IPS-15b (cell line): Measurements from ENCODE around the gene GINS1.

Source experiments
- H3K27me3 ChIP-seq: one replicate; pipeline ENCODE4 v1.6.1; 2013; ENCODE audit warnings: low read length; ENCODE audit not compliant: control insufficient read depth, insufficient read depth
- H3K36me3 ChIP-seq: one replicate; pipeline ENCODE4 v1.6.1; 2013; ENCODE audit warnings: low read length; ENCODE audit not compliant: control insufficient read depth, insufficient read depth
- H3K4me1 ChIP-seq: one replicate; pipeline ENCODE4 v1.6.1; 2013; ENCODE audit warnings: mild to moderate bottlenecking, low read length; ENCODE audit not compliant: control insufficient read depth, insufficient read depth
- H3K4me3 ChIP-seq: one replicate; pipeline ENCODE4 v1.5.1; 2013; ENCODE audit warnings: low read depth, low read length
- H3K9ac ChIP-seq: one replicate; pipeline ENCODE4 v1.6.1; 2013; ENCODE audit warnings: low read depth, mild to moderate bottlenecking, low read length
- H3K9me3 ChIP-seq: one replicate; pipeline ENCODE4 v1.6.1; 2013; ENCODE audit warnings: mild to moderate bottlenecking, low read length; ENCODE audit not compliant: control insufficient read depth, insufficient read depth

GINS1 gene

DNA sequence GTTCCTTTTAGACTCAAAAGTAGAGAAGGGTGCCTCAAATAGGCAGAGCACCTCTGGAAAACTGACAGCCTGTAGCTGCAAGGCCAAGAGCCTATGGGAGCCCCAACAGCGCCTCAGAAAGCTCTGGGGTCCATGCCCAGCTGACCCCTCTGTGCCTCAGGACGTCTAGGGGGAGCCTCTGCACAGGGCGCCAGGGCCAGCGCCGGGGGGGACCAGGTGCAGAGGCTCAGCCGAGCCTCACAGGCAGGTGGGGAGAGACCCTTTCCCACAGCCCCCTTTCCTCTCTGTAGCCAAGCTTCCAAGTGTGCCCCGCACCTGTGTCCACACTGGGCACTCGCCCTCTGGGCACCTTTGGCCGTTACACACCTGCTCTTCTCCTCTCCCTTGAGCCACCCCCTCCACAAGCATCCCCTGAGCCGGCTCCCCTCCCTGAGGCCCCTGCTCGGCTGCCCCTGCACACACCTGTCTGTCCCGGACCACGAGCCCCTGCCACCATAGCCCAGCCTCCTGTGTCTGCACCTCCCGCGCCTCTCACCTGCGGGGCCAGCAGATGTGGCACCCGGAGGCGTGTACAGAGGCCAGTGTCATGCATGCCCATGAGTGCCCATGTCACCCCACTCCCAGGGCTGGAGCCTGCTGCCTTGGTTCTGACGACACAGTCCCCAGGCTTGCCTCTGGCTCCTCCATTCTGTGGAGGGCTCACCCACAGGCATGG, 53.2 kb downstream of the GINS1 start:
- Histone ChIP-seq H3K36me3 (peaks cover 33% of the 10 kb centered on the region), H3K9ac (no peak overlapping the region), H3K27me3 (no peaks in the 10 kb centered on the region), H3K4me1 (no peaks in the 10 kb centered on the region), H3K4me3 (no peak overlapping the region), H3K9me3 (no peaks in the 10 kb centered on the region)

DNA sequence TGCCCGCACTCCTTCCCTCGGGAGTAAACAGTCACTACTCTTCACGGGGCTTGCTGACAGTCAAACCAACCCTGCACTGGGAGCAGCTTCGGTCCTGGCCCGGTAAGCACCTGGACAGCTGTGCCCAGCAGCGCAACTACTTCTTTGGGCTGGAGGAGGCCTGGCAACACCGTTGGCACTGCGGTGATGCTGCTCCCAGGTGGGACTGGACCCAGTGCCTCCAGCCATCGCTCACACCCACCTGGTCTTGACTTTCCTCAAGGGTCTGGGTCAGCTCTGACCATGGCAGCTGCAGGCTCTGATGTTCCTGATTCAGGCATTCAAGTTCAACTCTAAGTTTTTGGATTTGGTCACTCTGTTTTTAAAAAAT, 53.8 kb downstream of the GINS1 start:
- Histone ChIP-seq H3K27me3 (no peaks in the 10 kb centered on the region), H3K9ac (no peak overlapping the region), H3K9me3 (no peaks in the 10 kb centered on the region), H3K4me3 (no peak overlapping the region), H3K36me3 (peaks cover 35% of the 10 kb centered on the region), H3K4me1 (no peaks in the 10 kb centered on the region)

GRCh38 chr20:25461786-25462545, 54.5 kb downstream of the GINS1 start:
- Histone ChIP-seq H3K9me3 (no peaks in the 10 kb centered on the region), H3K9ac (no peak overlapping the region), H3K27me3 (no peaks in the 10 kb centered on the region), H3K4me3 (no peak overlapping the region), H3K4me1 (no peaks in the 10 kb centered on the region), H3K36me3 (peaks cover 38% of the 10 kb centered on the region)

- no peaks in the 10 kb centered on the region for H3K4me1 ChIP-seq
- no peaks in the 10 kb centered on the region for H3K9me3 ChIP-seq
- no peak overlapping the region for H3K4me3 ChIP-seq
- H3K27me3 ChIP-seq, result no peaks in the 10 kb centered on the region
- peaks cover 36% of the 10 kb centered on the region for H3K36me3 ChIP-seq
- no peak overlapping the region for H3K9ac ChIP-seq
Observed at GRCh38 chr20:25464501-25465242, 57.2 kb downstream of the GINS1 start.

GRCh38 chr20:25465243-25466135, 58.0 kb downstream of the GINS1 start:
- Histone ChIP-seq H3K4me1 (no peaks in the 10 kb centered on the region), H3K9ac (no peak overlapping the region), H3K9me3 (no peaks in the 10 kb centered on the region), H3K36me3 (peaks cover 32% of the 10 kb centered on the region), H3K27me3 (no peaks in the 10 kb centered on the region), H3K4me3 (no peak overlapping the region)

DNA sequence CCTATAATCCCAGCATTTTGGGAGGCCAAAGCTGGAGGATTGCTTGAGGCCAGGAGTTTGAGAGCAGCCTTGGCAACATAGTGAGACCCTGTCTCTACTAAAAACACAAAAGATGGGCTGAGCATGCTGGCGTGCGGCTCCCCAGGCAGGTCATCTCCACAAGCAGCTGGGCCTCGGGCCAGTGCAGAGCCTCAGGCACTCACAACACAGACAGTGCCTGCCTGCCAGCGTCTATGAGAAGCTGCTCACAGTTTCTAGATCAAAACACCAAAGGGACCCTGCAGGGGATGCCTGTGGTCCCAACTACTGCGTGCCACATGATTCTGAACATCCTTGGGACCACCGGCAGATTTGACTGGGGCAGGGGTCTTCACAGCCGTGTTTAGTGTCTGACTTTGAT, 59.4 kb downstream of the GINS1 start:
- no peak overlapping the region for H3K9ac ChIP-seq
- no peaks in the 10 kb centered on the region for H3K4me1 ChIP-seq
- no peaks in the 10 kb centered on the region for H3K9me3 ChIP-seq
- H3K27me3 ChIP-seq, result no peaks in the 10 kb centered on the region
- H3K36me3 ChIP-seq, result peaks cover 27% of the 10 kb centered on the region
- no peak overlapping the region for H3K4me3 ChIP-seq

- H3K36me3 ChIP-seq, result peaks cover 27% of the 10 kb centered on the region
- H3K27me3 ChIP-seq, result no peaks in the 10 kb centered on the region
- H3K9ac ChIP-seq, result no peak overlapping the region
- no peaks in the 10 kb centered on the region for H3K9me3 ChIP-seq
- H3K4me1 ChIP-seq, result no peaks in the 10 kb centered on the region
- H3K4me3 ChIP-seq, result no peak overlapping the region
Observed at GRCh38 chr20:25467441-25467840, 60.0 kb downstream of the GINS1 start.

DNA sequence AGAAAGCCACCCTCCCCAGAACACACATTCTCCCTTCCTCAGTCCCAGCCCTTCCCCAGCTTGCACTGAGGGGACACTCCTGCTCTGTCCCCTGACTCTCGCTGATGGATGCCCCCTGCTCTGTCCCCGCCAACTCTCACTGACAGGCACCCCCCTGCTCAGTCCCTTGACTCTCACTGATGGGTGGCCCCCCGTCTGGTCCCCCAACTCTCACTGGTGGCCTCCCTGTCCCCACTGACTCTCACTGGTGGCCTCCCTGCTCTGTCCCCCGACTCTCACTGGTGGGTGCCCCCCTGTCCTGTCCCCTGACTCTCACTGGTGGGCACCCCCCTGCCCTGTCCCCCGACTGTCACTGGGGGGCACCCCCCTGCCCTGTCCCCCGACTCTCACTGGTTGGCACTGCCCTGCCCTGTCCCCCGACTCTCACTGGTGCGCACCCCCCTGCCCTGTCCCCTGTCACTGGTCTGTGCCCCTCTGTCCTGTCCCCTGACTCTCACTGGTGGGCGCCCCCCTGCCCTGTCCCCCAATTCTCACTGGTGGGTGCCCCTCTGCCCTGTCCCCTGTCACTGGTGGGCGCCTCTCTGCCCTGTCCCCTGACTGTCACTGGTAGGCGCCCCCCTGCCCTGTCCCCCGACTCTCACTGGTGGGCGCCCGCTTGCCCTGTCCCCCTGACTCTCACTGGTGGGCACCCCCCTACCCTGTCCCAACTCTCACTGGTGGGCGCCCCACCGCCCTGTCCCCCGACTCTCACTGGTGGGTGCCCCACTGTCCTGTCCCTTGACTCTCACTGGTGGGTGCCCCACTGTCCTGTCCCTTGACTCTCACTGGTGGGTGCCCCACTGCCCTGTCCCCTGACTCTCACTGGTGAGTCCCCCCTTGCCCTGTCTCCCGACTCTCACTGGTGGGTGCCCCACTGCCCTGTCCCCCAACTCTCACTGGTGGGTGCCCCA, 60.9 kb downstream of the GINS1 start:
- Histone ChIP-seq H3K36me3 (peaks cover 30% of the 10 kb centered on the region), H3K4me3 (no peak overlapping the region), H3K9me3 (no peaks in the 10 kb centered on the region), H3K9ac (no peak overlapping the region), H3K4me1 (no peaks in the 10 kb centered on the region), H3K27me3 (no peaks in the 10 kb centered on the region)

DNA sequence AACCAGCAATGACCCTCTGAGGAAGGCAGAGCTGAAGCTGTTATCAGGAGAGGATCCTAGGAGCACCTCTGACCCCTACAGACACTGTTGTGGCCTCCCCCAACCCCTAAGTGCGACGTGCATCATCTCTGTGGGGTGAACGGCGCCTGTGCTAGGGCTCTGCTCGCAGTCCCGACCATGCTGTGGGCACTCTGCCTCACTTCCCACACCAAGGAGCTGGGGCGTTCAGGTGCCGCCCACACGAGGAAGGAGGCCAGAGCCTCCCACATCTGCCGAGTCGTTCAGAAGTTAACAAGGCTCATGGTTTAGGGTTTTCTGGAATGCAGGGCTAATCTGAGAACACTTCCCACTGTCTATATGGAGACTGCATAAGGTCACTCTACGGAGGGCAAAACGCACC, 62.1 kb downstream of the GINS1 start:
- Histone ChIP-seq H3K4me3 (no peak overlapping the region), H3K27me3 (no peaks in the 10 kb centered on the region), H3K36me3 (peaks cover 26% of the 10 kb centered on the region), H3K9me3 (no peaks in the 10 kb centered on the region), H3K4me1 (no peaks in the 10 kb centered on the region), H3K9ac (no peak overlapping the region)

GRCh38 chr20:25470045-25470444, 62.6 kb downstream of the GINS1 start:
- Histone ChIP-seq H3K27me3 (no peaks in the 10 kb centered on the region), H3K4me3 (no peak overlapping the region), H3K4me1 (no peaks in the 10 kb centered on the region), H3K9me3 (no peaks in the 10 kb centered on the region), H3K9ac (no peak overlapping the region), H3K36me3 (peaks cover 23% of the 10 kb centered on the region)
